GM23338 (cell line): Measurements from ENCODE around the gene JAKMIP1. TPM values are rescaled to one million over a fixed set of nuclear protein-coding genes. Genes with fewer than 3 reads are reported as not detected.

Experiments used
- ATAC-seq: fragments of 200-7000 bp; cut with Tn5 transposase; 3 replicates; pipeline ENCODE4 v1.9.1; 2020
- DNase-seq: peaks from one replicate; pipeline ENCODE4 v3.0.0-alpha.2; 2015; ENCODE audit warnings: low spot score
- H2AFZ ChIP-seq: fragments of 200-600 bp; sonication (generic); 2 replicates; pipeline ENCODE4 v1.8.0; 2016; ENCODE audit warnings: antibody characterized with exemption, mild to moderate bottlenecking, moderate library complexity
- H3F3A ChIP-seq: fragments of 200-600 bp; sonication (generic); replicated peaks from 2 replicates; pipeline ENCODE4 v1.8.0; 2017; ENCODE audit warnings: antibody characterized with exemption, mixed run types, low read depth
- H3K27ac ChIP-seq: fragments of 200-600 bp; sonication (generic); 2 replicates; pipeline ENCODE4 v1.6.1; 2016; ENCODE audit warnings: low read depth
- H3K27me3 ChIP-seq: fragments of 200-600 bp; sonication (generic); 2 replicates; pipeline ENCODE4 v1.8.0; 2016; ENCODE audit warnings: mild to moderate bottlenecking, mixed run types, moderate library complexity; ENCODE audit not compliant: insufficient read depth
- H3K36me3 ChIP-seq: fragments of 200-600 bp; sonication (generic); 2 replicates; pipeline ENCODE4 v1.8.0; 2016; ENCODE audit warnings: mild to moderate bottlenecking; ENCODE audit not compliant: insufficient read depth
- H3K4me1 ChIP-seq: fragments of 200-600 bp; sonication (generic); 2 replicates; pipeline ENCODE4 v1.8.0; 2016; ENCODE audit warnings: mild to moderate bottlenecking, moderate library complexity; ENCODE audit not compliant: insufficient read depth
- H3K4me2 ChIP-seq: fragments of 200-600 bp; sonication (generic); 2 replicates; pipeline ENCODE4 v1.7.1; 2017; ENCODE audit warnings: mixed run types
- H3K4me3 ChIP-seq: fragments of 200-600 bp; sonication (generic); 2 replicates; pipeline ENCODE4 v1.6.1; 2016; ENCODE audit warnings: mixed run types
- H3K79me2 ChIP-seq: fragments of 200-600 bp; sonication (generic); replicated peaks from 2 replicates; pipeline ENCODE4 v1.8.0; 2017; ENCODE audit warnings: mild to moderate bottlenecking; ENCODE audit not compliant: insufficient read depth
- H3K9me2 ChIP-seq: fragments of 200-600 bp; sonication (generic); 2 replicates; pipeline ENCODE4 v1.8.0; 2017; ENCODE audit not compliant: insufficient read depth
- H4K20me1 ChIP-seq: fragments of 200-600 bp; sonication (generic); replicated peaks from 2 replicates; pipeline ENCODE4 v1.8.0; 2017; ENCODE audit warnings: mild to moderate bottlenecking; ENCODE audit not compliant: insufficient read depth
- H3K27ac Mint-ChIP-seq: 2 replicates; pipeline ENCODE4 v1.8.0; 2020; ENCODE audit warnings: inconsistent platforms, mild to moderate bottlenecking, moderate library complexity, mixed read lengths
- H3K27me3 Mint-ChIP-seq: 3 replicates; pipeline ENCODE4 v1.8.0; 2022; ENCODE audit warnings: low read depth, mild to moderate bottlenecking, moderate library complexity, mixed read lengths, inconsistent platforms; ENCODE audit not compliant: insufficient read depth, poor library complexity
- H3K36me3 Mint-ChIP-seq: 3 replicates; pipeline ENCODE4 v1.8.0; 2021; ENCODE audit warnings: low read depth, mild to moderate bottlenecking, inconsistent platforms, moderate library complexity, mixed read lengths
- H3K4me1 Mint-ChIP-seq: 3 replicates; pipeline ENCODE4 v1.8.0; 2020; ENCODE audit warnings: mild to moderate bottlenecking, inconsistent platforms, mixed read lengths
- H3K4me3 Mint-ChIP-seq: 3 replicates; pipeline ENCODE4 v1.8.0; 2021; ENCODE audit warnings: moderate library complexity, mild to moderate bottlenecking, inconsistent platforms, mixed read lengths
- H3K9me3 Mint-ChIP-seq: 3 replicates; pipeline ENCODE4 v1.8.0; 2020; ENCODE audit warnings: moderate library complexity, mild to moderate bottlenecking, inconsistent platforms, mixed read lengths
- EZH2phosphoT487 ChIP-seq: fragments of 200-600 bp; sonication (generic); IDR thresholded peaks from one replicate; pipeline ENCODE4 v1.8.1; 2018; ENCODE audit warnings: antibody characterized with exemption; ENCODE audit not compliant: unreplicated experiment
- NANOG ChIP-seq: IDR thresholded peaks from 2 replicates; pipeline ENCODE4 v1.6.1; 2016; ENCODE audit warnings: antibody characterized with exemption, borderline replicate concordance
- ZNF114 ChIP-seq: fragments of 250-450 bp; sonication (Bioruptor Pico); IDR thresholded peaks from 2 replicates; pipeline ENCODE4 v1.5.0; 2020; ENCODE audit warnings: mild to moderate bottlenecking, moderate library complexity
- polyA plus RNA-seq: library from polyadenylated mRNA; unstranded; fragments of >200 nt; fragmentation: Nextera tagmentation; extraction: Ambion mirVana; gene quantifications from 2 replicates; pipeline ENCODE4 v1.2.1, GENCODE V29; 2016
- total RNA-seq: library from RNA; depleted of rRNA; stranded (reverse); fragments of >200 nt; shearing (Covaris generic); gene quantifications from 2 replicates; pipeline ENCODE4 v1.2.3, GENCODE V29; 2014
- TF ChIP-seq, protein P1 (sequence below): fragments of 250-450 bp; sonication (Bioruptor Pico); IDR thresholded peaks from 2 replicates; pipeline ENCODE4 v1.5.0; 2020; ENCODE audit warnings: mild to moderate bottlenecking, moderate library complexity

The JAKMIP1 gene
- total and polyA plus RNA-seq, 2 experiments from 2014 or later, result 4.6 to 5.1 TPM

DNA sequence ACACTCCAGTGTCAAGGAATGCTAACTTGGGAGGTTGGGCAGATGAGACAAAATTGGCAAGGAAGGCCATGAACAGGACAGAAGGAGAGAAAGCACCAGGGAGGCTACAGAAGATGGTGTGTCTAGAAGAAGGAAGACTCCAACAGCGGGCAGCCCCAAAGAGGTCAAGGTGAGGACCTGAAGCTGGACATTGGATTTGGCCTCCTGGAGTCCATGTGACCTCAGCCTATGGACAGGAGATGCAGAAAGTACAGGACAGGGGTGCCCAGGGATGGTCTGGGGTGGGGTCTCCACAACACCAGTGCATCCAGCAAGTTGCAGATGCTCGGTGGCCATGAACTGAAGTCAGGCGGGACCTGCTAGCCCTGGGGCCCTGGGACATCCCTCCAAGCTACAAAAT lies 86.2 kb downstream of the JAKMIP1 start:
- no peaks in the 10 kb centered on the region for H4K20me1 ChIP-seq
- no peaks in the 10 kb centered on the region for H3K9me3 Mint-ChIP-seq
- DNase-seq (no peak), ATAC-seq (no peak)
- H3K27me3 Mint-ChIP-seq, result peaks cover 16% of the 10 kb centered on the region
- H3K36me3 ChIP-seq, result no peaks in the 10 kb centered on the region
- no peak overlapping the region for H3K4me3 Mint-ChIP-seq
- H3K9me2 ChIP-seq, result no peaks in the 10 kb centered on the region
- H3K4me1 Mint-ChIP-seq, result peaks cover 39% of the 10 kb centered on the region
- H3K79me2 ChIP-seq, result no peaks in the 10 kb centered on the region
- no peak overlapping the region for H3K4me2 ChIP-seq
- no peak overlapping the region for H3K4me3 ChIP-seq
- H3K36me3 Mint-ChIP-seq, result no peaks in the 10 kb centered on the region
- no peak overlapping the region for H3K27ac ChIP-seq
- H3F3A ChIP-seq, result no peaks in the 10 kb centered on the region
- H2AFZ ChIP-seq, result no peak overlapping the region
- H3K27me3 ChIP-seq, result no peaks in the 10 kb centered on the region; the same call in 1 of the 2 replicates
- no peak overlapping the region for H3K27ac Mint-ChIP-seq
- TF ChIP-seq NANOG (no peak), ZNF114 (CRISPR knock-in tag) (no peak), EZH2phosphoT487 (no peak)
- peaks cover 19% of the 10 kb centered on the region for H3K4me1 ChIP-seq

DNA sequence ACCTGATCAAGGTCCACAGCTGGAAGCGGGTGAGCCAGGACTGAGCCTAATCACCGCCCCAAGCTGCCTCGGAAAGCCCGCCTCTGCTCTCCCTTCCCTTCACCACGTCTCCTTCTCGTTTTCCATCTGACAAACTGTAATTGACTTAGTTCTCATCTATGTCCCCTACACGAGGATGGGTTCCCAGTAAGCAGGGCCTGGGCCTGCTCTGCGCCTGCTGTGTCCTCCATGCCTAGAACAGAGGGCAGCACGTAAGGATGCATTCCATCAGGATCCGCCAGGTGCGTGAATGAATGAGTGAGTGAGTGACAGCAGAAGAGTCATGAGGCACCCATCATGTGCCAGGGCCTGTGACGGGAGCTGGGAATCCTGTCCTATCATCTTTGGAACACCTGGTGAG lies 86.7 kb downstream of the JAKMIP1 start:
- no peaks in the 10 kb centered on the region for H3K79me2 ChIP-seq
- H3K4me1 ChIP-seq, result peaks cover 17% of the 10 kb centered on the region
- no peaks in the 10 kb centered on the region for H3K9me2 ChIP-seq
- no peak for ATAC-seq
- H3K27me3 Mint-ChIP-seq, result peaks cover 16% of the 10 kb centered on the region
- H3K4me1 Mint-ChIP-seq, result peaks cover 36% of the 10 kb centered on the region
- H3K27ac ChIP-seq, result no peak overlapping the region
- TF ChIP-seq EZH2phosphoT487, result no peak
- TF ChIP-seq, protein P1, sequence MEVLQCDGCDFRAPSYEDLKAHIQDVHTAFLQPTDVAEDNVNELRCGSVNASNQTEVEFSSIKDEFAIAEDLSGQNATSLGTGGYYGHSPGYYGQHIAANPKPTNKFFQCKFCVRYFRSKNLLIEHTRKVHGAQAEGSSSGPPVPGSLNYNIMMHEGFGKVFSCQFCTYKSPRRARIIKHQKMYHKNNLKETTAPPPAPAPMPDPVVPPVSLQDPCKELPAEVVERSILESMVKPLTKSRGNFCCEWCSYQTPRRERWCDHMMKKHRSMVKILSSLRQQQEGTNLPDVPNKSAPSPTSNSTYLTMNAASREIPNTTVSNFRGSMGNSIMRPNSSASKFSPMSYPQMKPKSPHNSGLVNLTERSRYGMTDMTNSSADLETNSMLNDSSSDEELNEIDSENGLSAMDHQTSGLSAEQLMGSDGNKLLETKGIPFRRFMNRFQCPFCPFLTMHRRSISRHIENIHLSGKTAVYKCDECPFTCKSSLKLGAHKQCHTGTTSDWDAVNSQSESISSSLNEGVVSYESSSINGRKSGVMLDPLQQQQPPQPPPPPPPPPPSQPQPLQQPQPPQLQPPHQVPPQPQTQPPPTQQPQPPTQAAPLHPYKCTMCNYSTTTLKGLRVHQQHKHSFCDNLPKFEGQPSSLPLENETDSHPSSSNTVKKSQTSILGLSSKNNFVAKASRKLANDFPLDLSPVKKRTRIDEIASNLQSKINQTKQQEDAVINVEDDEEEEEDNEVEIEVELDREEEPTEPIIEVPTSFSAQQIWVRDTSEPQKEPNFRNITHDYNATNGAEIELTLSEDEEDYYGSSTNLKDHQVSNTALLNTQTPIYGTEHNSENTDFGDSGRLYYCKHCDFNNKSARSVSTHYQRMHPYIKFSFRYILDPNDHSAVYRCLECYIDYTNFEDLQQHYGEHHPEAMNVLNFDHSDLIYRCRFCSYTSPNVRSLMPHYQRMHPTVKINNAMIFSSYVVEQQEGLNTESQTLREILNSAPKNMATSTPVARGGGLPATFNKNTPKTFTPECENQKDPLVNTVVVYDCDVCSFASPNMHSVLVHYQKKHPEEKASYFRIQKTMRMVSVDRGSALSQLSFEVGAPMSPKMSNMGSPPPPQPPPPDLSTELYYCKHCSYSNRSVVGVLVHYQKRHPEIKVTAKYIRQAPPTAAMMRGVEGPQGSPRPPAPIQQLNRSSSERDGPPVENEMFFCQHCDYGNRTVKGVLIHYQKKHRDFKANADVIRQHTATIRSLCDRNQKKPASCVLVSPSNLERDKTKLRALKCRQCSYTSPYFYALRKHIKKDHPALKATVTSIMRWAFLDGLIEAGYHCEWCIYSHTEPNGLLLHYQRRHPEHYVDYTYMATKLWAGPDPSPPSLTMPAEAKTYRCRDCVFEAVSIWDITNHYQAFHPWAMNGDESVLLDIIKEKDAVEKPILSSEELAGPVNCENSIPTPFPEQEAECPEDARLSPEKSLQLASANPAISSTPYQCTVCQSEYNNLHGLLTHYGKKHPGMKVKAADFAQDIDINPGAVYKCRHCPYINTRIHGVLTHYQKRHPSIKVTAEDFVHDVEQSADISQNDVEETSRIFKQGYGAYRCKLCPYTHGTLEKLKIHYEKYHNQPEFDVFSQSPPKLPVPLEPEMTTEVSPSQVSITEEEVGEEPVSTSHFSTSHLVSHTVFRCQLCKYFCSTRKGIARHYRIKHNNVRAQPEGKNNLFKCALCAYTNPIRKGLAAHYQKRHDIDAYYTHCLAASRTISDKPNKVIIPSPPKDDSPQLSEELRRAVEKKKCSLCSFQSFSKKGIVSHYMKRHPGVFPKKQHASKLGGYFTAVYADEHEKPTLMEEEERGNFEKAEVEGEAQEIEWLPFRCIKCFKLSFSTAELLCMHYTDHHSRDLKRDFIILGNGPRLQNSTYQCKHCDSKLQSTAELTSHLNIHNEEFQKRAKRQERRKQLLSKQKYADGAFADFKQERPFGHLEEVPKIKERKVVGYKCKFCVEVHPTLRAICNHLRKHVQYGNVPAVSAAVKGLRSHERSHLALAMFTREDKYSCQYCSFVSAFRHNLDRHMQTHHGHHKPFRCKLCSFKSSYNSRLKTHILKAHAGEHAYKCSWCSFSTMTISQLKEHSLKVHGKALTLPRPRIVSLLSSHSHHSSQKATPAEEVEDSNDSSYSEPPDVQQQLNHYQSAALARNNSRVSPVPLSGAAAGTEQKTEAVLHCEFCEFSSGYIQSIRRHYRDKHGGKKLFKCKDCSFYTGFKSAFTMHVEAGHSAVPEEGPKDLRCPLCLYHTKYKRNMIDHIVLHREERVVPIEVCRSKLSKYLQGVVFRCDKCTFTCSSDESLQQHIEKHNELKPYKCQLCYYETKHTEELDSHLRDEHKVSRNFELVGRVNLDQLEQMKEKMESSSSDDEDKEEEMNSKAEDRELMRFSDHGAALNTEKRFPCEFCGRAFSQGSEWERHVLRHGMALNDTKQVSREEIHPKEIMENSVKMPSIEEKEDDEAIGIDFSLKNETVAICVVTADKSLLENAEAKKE (CRISPR knock-in tag), result no peak
- H3K36me3 Mint-ChIP-seq, result no peaks in the 10 kb centered on the region
- no peak for DNase-seq
- H4K20me1 ChIP-seq, result no peaks in the 10 kb centered on the region
- no peak overlapping the region for H3K27ac Mint-ChIP-seq
- no peaks in the 10 kb centered on the region for H3K9me3 Mint-ChIP-seq
- no peak overlapping the region for H3K4me3 Mint-ChIP-seq
- no peaks in the 10 kb centered on the region for H3K27me3 ChIP-seq
- no peaks in the 10 kb centered on the region for H3K36me3 ChIP-seq
- no peak overlapping the region for H2AFZ ChIP-seq
- H3K4me2 ChIP-seq, result no peak overlapping the region
- H3F3A ChIP-seq, result no peaks in the 10 kb centered on the region
- H3K4me3 ChIP-seq, result no peak overlapping the region
